MM.1S (cell line): ENCODE measurements around the gene NUDT8.

Source experiments
- DNase-seq: peaks from one replicate; pipeline ENCODE4 v3.0.0-alpha.2; 2015
- H2AFZ ChIP-seq: fragments of 300-600 bp; sonication (generic); 2 replicates; pipeline ENCODE4 v1.6.0; 2016; ENCODE audit warnings: antibody characterized with exemption, low read length
- H3F3A ChIP-seq: fragments of 300-600 bp; sonication (generic); 2 replicates; pipeline ENCODE4 v1.6.1; 2016; ENCODE audit warnings: mild to moderate bottlenecking, antibody characterized with exemption, low read length, moderate library complexity, mixed read lengths; ENCODE audit not compliant: insufficient read depth
- H3K27ac ChIP-seq: fragments of 300-600 bp; sonication (generic); 2 replicates; pipeline ENCODE4 v1.5.1; 2016; ENCODE audit warnings: mild to moderate bottlenecking, low read length
- H3K27me3 ChIP-seq: fragments of 300-600 bp; sonication (generic); replicated peaks from 2 replicates; pipeline ENCODE4 v1.6.0; 2016; ENCODE audit warnings: low read length; ENCODE audit not compliant: insufficient read depth
- H3K36me3 ChIP-seq: fragments of 300-600 bp; sonication (generic); replicated peaks from 2 replicates; pipeline ENCODE4 v1.6.1; 2016; ENCODE audit warnings: mild to moderate bottlenecking, low read length, mixed read lengths; ENCODE audit not compliant: insufficient read depth
- H3K4me1 ChIP-seq: fragments of 300-600 bp; sonication (generic); 2 replicates; pipeline ENCODE4 v1.6.1; 2016; ENCODE audit warnings: low read length, mixed read lengths
- H3K4me2 ChIP-seq: fragments of 300-600 bp; sonication (generic); 2 replicates; pipeline ENCODE4 v1.6.0; 2016; ENCODE audit warnings: low read depth, low read length
- H3K4me3 ChIP-seq: fragments of 300-600 bp; sonication (generic); 2 replicates; pipeline ENCODE4 v1.5.1; 2016; ENCODE audit warnings: low read length, mixed read lengths
- H3K79me2 ChIP-seq: fragments of 300-600 bp; sonication (generic); 2 replicates; pipeline ENCODE4 v1.6.1; 2016; ENCODE audit warnings: mixed run types, low read length, mixed read lengths
- H3K9ac ChIP-seq: fragments of 300-600 bp; sonication (generic); 2 replicates; pipeline ENCODE4 v1.6.1; 2016; ENCODE audit warnings: low read length, mixed read lengths
- H3K9me2 ChIP-seq: fragments of 300-600 bp; sonication (generic); replicated peaks from 2 replicates; pipeline ENCODE4 v1.6.1; 2016; ENCODE audit warnings: mild to moderate bottlenecking, low read length, mixed read lengths; ENCODE audit not compliant: insufficient read depth
- H3K9me3 ChIP-seq: fragments of 300-600 bp; sonication (generic); replicated peaks from 2 replicates; pipeline ENCODE4 v1.6.1; 2016; ENCODE audit warnings: mild to moderate bottlenecking, low read length, mixed read lengths; ENCODE audit not compliant: insufficient read depth
- H4K20me1 ChIP-seq: fragments of 300-600 bp; sonication (generic); 2 replicates; pipeline ENCODE4 v1.6.1; 2016; ENCODE audit warnings: mild to moderate bottlenecking, low read length, moderate library complexity, mixed read lengths; ENCODE audit not compliant: insufficient read depth
- CTCF ChIP-seq: fragments of 300-600 bp; sonication (generic); IDR thresholded peaks from 2 replicates; pipeline ENCODE4 v1.5.1; 2016; ENCODE audit warnings: antibody characterized with exemption, low read length, mixed read lengths
- EZH2 ChIP-seq: fragments of 300-600 bp; sonication (generic); optimal IDR thresholded peaks from 2 replicates; pipeline ENCODE3; 2017; ENCODE audit warnings: low read depth, mild to moderate bottlenecking, antibody characterized with exemption, low read length, mixed read lengths
- EZH2phosphoT487 ChIP-seq: fragments of 300-600 bp; sonication (generic); IDR thresholded peaks from 2 replicates; pipeline ENCODE4 v1.6.1; 2018; ENCODE audit warnings: antibody characterized with exemption, low read length

NUDT8 gene

DNA sequence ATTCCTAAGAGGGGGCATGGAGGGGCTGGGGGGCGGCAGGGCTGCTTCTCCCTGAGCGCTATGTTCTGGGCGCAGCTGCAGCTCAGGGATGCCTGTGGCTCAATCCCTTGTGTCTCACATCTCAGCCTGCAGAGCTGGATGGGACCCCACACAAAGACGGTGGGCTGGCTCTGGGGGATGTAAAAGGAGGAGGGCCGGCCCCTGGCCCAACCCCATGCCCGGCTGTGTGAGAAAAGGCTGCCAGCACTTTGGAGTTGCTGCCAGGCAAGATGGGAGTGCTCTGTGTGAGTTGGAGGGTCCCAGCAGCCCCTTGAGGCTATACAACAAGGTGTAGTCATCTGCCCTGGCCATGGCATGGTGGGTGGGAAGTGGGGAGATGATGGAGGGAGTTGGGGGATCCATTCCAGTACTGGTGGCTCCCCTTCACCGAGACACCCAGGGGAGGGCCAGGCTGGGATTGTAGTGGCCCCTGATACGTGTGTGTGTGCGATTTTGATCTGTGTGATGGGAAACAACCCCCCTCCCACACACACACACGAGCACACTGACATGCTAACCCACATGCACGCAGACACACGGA, 11.1 kb upstream of the NUDT8 start:
- Histone ChIP-seq H3K4me1 (peaks cover 15% of the 10 kb centered on the region), H3K9me3 (no peaks in the 10 kb centered on the region), H3K27ac (no peak overlapping the region), H3K9me2 (no peaks in the 10 kb centered on the region), H3K27me3 (peaks cover 12% of the 10 kb centered on the region), H2AFZ (no peak overlapping the region), H3K9ac (no peak overlapping the region), H3K4me2 (no peak overlapping the region), H3K79me2 (no peaks in the 10 kb centered on the region), H3K4me3 (no peak overlapping the region), H4K20me1 (no peaks in the 10 kb centered on the region), H3F3A (no peaks in the 10 kb centered on the region; the same call in 1 of the 2 replicates), H3K36me3 (no peaks in the 10 kb centered on the region)
- no peak for DNase-seq
- no peak for TF ChIP-seq CTCF
- no peak for TF ChIP-seq EZH2
- TF ChIP-seq EZH2phosphoT487, result no peak

- no peaks in the 10 kb centered on the region; the same call in 1 of the 2 replicates for H3F3A ChIP-seq
- no peaks in the 10 kb centered on the region for H3K9me3 ChIP-seq
- no peak overlapping the region for H3K9ac ChIP-seq
- TF ChIP-seq EZH2phosphoT487, result no peak
- peak; percentile 79 for TF ChIP-seq CTCF
- TF ChIP-seq EZH2, result no peak
- H3K27me3 ChIP-seq, result peaks cover 12% of the 10 kb centered on the region
- no peaks in the 10 kb centered on the region for H3K79me2 ChIP-seq
- H4K20me1 ChIP-seq, result no peaks in the 10 kb centered on the region
- DNase-seq, result peak; percentile 69
- H3K27ac ChIP-seq, result no peak overlapping the region
- peaks cover 15% of the 10 kb centered on the region for H3K4me1 ChIP-seq
- no peaks in the 10 kb centered on the region for H3K9me2 ChIP-seq
- no peak overlapping the region for H3K4me3 ChIP-seq
- H3K4me2 ChIP-seq, result no peak overlapping the region
- no peaks in the 10 kb centered on the region for H3K36me3 ChIP-seq
- H2AFZ ChIP-seq, result no peak overlapping the region
These were observed 10.5 kb upstream of the NUDT8 start for GRCh38 chr11:67640021-67640757.

DNA sequence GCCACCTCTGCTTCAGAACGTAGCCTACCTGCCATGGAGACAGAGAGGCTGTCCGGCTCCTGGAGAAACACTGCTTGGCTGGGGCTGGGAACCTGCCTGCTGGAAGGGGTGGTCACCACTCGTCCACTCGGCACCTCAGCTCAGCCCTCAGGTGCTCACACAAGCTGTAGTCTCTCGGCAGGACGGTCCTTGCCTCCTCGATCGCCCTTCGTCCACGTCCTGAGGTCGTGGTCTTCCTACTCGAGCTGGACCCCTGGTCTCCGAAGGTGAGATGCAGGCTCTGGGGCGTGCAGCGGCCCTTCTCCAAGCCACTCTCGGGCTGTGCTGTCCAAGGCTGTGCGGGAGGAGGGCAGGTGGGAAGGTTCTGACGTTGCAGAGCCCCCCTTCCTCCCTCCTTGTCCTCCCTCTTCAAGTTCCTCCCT, 9.7 kb upstream of the NUDT8 start, which contains the start of gene TBX10:
Gene TBX10, minus strand, starts transcription at position 326 of the 422 bp plus-strand sequence. Its CDS starts 291 bp downstream, at position 35.
- H3K4me2 ChIP-seq, result no peak within 1 kb of the TSS
- peaks cover 12% of the 10 kb centered on the region for H3K27me3 ChIP-seq
- H4K20me1 ChIP-seq, result no peaks in the 10 kb centered on the region
- no peaks in the 10 kb centered on the region; the same call in 1 of the 2 replicates for H3F3A ChIP-seq
- H3K9me3 ChIP-seq, result no peaks in the 10 kb centered on the region
- TF ChIP-seq EZH2, result no peak
- TF ChIP-seq CTCF, result no peak
- TF ChIP-seq EZH2phosphoT487, result no peak
- no peaks in the 10 kb centered on the region for H3K36me3 ChIP-seq
- H3K9me2 ChIP-seq, result no peaks in the 10 kb centered on the region
- DNase-seq, result no peak
- no peak within 1 kb of the TSS for H3K27ac ChIP-seq
- H3K79me2 ChIP-seq, result no peaks in the 10 kb centered on the region
- peaks cover 15% of the 10 kb centered on the region for H3K4me1 ChIP-seq
- H2AFZ ChIP-seq, result no peak within 1 kb of the TSS
- H3K4me3 ChIP-seq, result no peak within 1 kb of the TSS
- H3K9ac ChIP-seq, result no peak within 1 kb of the TSS
